Endodermal cell (in vitro differentiated cells): ENCODE measurements around the gene CFAP77. TPM values are rescaled to one million over a fixed set of nuclear protein-coding genes. Genes with fewer than 3 reads are reported as not detected.

Experiments
- DNase-seq: peaks from one replicate; pipeline ENCODE4 v3.0.0-alpha.2; 2017
- H3K27ac ChIP-seq: 2 replicates; pipeline ENCODE4 v1.5.1; 2013; ENCODE audit warnings: mild to moderate bottlenecking, low read depth, low read length, moderate library complexity
- H3K27me3 ChIP-seq: 2 replicates; pipeline ENCODE4 v1.6.1; 2013; ENCODE audit warnings: mild to moderate bottlenecking, low read length, moderate library complexity; ENCODE audit not compliant: insufficient read depth, control insufficient read depth, poor library complexity, severe bottlenecking
- H3K36me3 ChIP-seq: 2 replicates; pipeline ENCODE4 v1.7.0; 2013; ENCODE audit warnings: mild to moderate bottlenecking, low read length, moderate library complexity; ENCODE audit not compliant: control insufficient read depth, insufficient read depth
- H3K4me1 ChIP-seq: one replicate; pipeline ENCODE4 v1.7.0; 2013; ENCODE audit warnings: low read length; ENCODE audit not compliant: control insufficient read depth, insufficient read depth
- H3K4me3 ChIP-seq: 2 replicates; pipeline ENCODE4 v1.5.1; 2013; ENCODE audit warnings: mild to moderate bottlenecking, low read length, moderate library complexity
- H3K9ac ChIP-seq: 2 replicates; pipeline ENCODE4 v1.6.1; 2013; ENCODE audit warnings: mild to moderate bottlenecking, low read length, moderate library complexity; ENCODE audit not compliant: poor library complexity, severe bottlenecking; ENCODE audit errors: extremely low read depth
- H3K9me3 ChIP-seq: 2 replicates; pipeline ENCODE4 v1.6.1; 2013; ENCODE audit warnings: mild to moderate bottlenecking, low read length, moderate library complexity; ENCODE audit not compliant: control insufficient read depth
- H3K27ac Mint-ChIP-seq: 2 replicates; pipeline ENCODE4 v1.8.0; 2020; ENCODE audit warnings: mixed read lengths
- H3K27me3 Mint-ChIP-seq: 2 replicates; pipeline ENCODE4 v1.8.0; 2021; ENCODE audit warnings: mild to moderate bottlenecking, mixed read lengths; ENCODE audit not compliant: insufficient read depth
- H3K36me3 Mint-ChIP-seq: 2 replicates; pipeline ENCODE4 v1.8.0; 2020; ENCODE audit warnings: low read depth, mixed read lengths
- H3K4me1 Mint-ChIP-seq: 2 replicates; pipeline ENCODE4 v1.8.0; 2020; ENCODE audit warnings: mixed read lengths
- H3K4me3 Mint-ChIP-seq: 2 replicates; pipeline ENCODE4 v1.8.0; 2020; ENCODE audit warnings: mild to moderate bottlenecking, moderate library complexity, mixed read lengths
- H3K9me3 Mint-ChIP-seq: 2 replicates; pipeline ENCODE4 v1.8.0; 2020; ENCODE audit warnings: mild to moderate bottlenecking, mixed read lengths
- CTCF ChIP-seq: fragments of 200-600 bp; sonication (generic); conservative IDR thresholded peaks from 2 replicates; pipeline ENCODE4 v1.5.0; 2021; ENCODE audit warnings: antibody characterized with exemption, mild to moderate bottlenecking
- WGBS, 2 experiments: methylation state at CpG; one replicate each; pipeline versions ENCODE4 v1.1.5 to v1.1.7; 2013; ENCODE audit warnings: missing lambda C conversion rate in 2 of 2, mixed read lengths in 1 of 2; ENCODE audit not compliant: insufficient coverage in 1 of 2, insufficient read length in 1 of 2; 5-methylcytosine and 5-hydroxymethylcytosine counted together
- total RNA-seq, 2 donors: library from RNA; stranded (reverse); fragmentation: NEBNext Ultra II Directional in 1 of 2; extraction: Animal tissue kit (Norgen Biotek cat#: 25700) in 1 of 2; gene quantifications; 2 replicates in 1 of 2; 3 replicates in 1 of 2; pipeline ENCODE4 v1.2.1, GENCODE V29; 2021

CFAP77 gene
- total RNA-seq, 2 donors from 2014 or later = 1.7 to 2.2 TPM

- whole genome bisulfite sequencing, 2 experiments = 13 to 37% methylated on average over 16 to 21 of the region's 22 CpGs
- Histone ChIP-seq H3K36me3 (no peaks in the 10 kb centered on the region), H3K4me1 (peaks cover 17% of the 10 kb centered on the region), H3K27ac (peak overlapping the region; percentile 69), H3K9ac (peak overlapping the region; percentile 42), H3K27me3 (peaks cover 5% of the 10 kb centered on the region), H3K4me3 (peak overlapping the region; percentile 73), H3K9me3 (no peaks in the 10 kb centered on the region)
- Mint-ChIP-seq H3K36me3 (no peaks in the 10 kb centered on the region), H3K27me3 (no peaks in the 10 kb centered on the region), H3K4me3 (peak overlapping the region; percentile 15), H3K4me1 (peaks cover 47% of the 10 kb centered on the region), H3K27ac (peak overlapping the region; percentile 67), H3K9me3 (no peaks in the 10 kb centered on the region)
- DNase-seq = peak; percentile 75
- TF ChIP-seq CTCF = no peak
Observed at GRCh38 chr9:132424857-132425674, 15.1 kb downstream of the CFAP77 start.

GRCh38 chr9:132425675-132426062 is 15.7 kb downstream of the CFAP77 start:
- Mint-ChIP-seq H3K4me1 (peaks cover 53% of the 10 kb centered on the region), H3K27ac (peak overlapping the region; percentile 67), H3K27me3 (no peaks in the 10 kb centered on the region), H3K4me3 (peak overlapping the region; percentile 15), H3K9me3 (no peaks in the 10 kb centered on the region), H3K36me3 (no peaks in the 10 kb centered on the region)
- TF ChIP-seq CTCF = no peak
- H3K4me3 ChIP-seq = peak overlapping the region; percentile 73
- peaks cover 17% of the 10 kb centered on the region for H3K4me1 ChIP-seq
- peak overlapping the region; percentile 69 for H3K27ac ChIP-seq
- WGBS, 2 experiments = 32 to 44% methylated on average over 6 to 7 of the region's 7 CpGs
- DNase-seq = no peak
- no peaks in the 10 kb centered on the region for H3K36me3 ChIP-seq
- H3K9me3 ChIP-seq = no peaks in the 10 kb centered on the region
- H3K27me3 ChIP-seq = peaks cover 5% of the 10 kb centered on the region
- H3K9ac ChIP-seq = peak overlapping the region; percentile 42

GRCh38 chr9:132426639-132427414 is 16.8 kb downstream of the CFAP77 start:
- no peak for DNase-seq
- Histone ChIP-seq H3K27me3 (peaks cover 5% of the 10 kb centered on the region), H3K27ac (no peak overlapping the region), H3K9me3 (no peaks in the 10 kb centered on the region), H3K36me3 (no peaks in the 10 kb centered on the region), H3K4me3 (no peak overlapping the region), H3K4me1 (peaks cover 17% of the 10 kb centered on the region), H3K9ac (no peak overlapping the region)
- Mint-ChIP-seq H3K27me3 (no peaks in the 10 kb centered on the region), H3K9me3 (peaks cover 4% of the 10 kb centered on the region), H3K27ac (no peak overlapping the region), H3K4me3 (no peak overlapping the region), H3K36me3 (no peaks in the 10 kb centered on the region), H3K4me1 (peaks cover 54% of the 10 kb centered on the region)
- no peak for TF ChIP-seq CTCF
- WGBS, 2 experiments = 77 to 88% methylated on average over 13 to 16 of the region's 17 CpGs
